Caco-2 (cell line): Measurements from ENCODE around the gene EIF2B5. TPM values are rescaled to one million over a fixed set of nuclear protein-coding genes. Genes with fewer than 3 reads are reported as not detected.

Experiments
- BruUV-seq: library from RNA; stranded (reverse); fragments of 400-500 nt; replicated peaks from 2 replicates; lab custom pipeline; 2021; lab: Mats Ljungman, UMichigan
- CTCF ChIA-PET: fragments of 300-600 bp; sonication (Branson Sonifier 250); formaldehyde crosslinking; loops from one replicate; lab custom pipeline; 2022; ENCODE audit warnings: antibody characterized with exemption; lab: Charles Lee
- POLR2A ChIA-PET: fragments of 300-600 bp; sonication (Branson Sonifier 250); formaldehyde crosslinking; loops from one replicate; lab custom pipeline; 2022; ENCODE audit warnings: antibody characterized with exemption; lab: Charles Lee
- DNase-seq, 2 experiments: peaks; one replicate each; pipeline versions ENCODE4 v3.0.0 to v3.0.0-alpha.2; 2020 to 2022
- H3K27me3 ChIP-seq: replicated peaks from 2 replicates; pipeline ENCODE4 v1.6.0; 2011; ENCODE audit warnings: low read length; ENCODE audit not compliant: control insufficient read depth, insufficient read depth
- H3K36me3 ChIP-seq: 2 replicates; pipeline ENCODE4 v1.5.1; 2011; ENCODE audit warnings: low read length; ENCODE audit not compliant: control insufficient read depth, insufficient read depth
- H3K4me1 ChIP-seq: fragments of 250-450 bp; sonication (Bioruptor Pico); 2 replicates; pipeline ENCODE4 v1.5.1; 2020; ENCODE audit warnings: mild to moderate bottlenecking
- H3K4me3 ChIP-seq: 2 replicates; pipeline ENCODE4 v1.5.1; 2011; ENCODE audit warnings: low read depth, mild to moderate bottlenecking, control low read depth, low read length
- H3K9me3 ChIP-seq: fragments of 250-450 bp; sonication (Bioruptor Pico); 2 replicates; pipeline ENCODE4 v1.5.1; 2020; ENCODE audit warnings: mild to moderate bottlenecking, moderate library complexity
- H3K27ac Mint-ChIP-seq: one replicate; pipeline ENCODE4 v1.8.0; 2022; ENCODE audit warnings: mixed read lengths; ENCODE audit not compliant: unreplicated experiment
- H3K27me3 Mint-ChIP-seq: one replicate; pipeline ENCODE4 v1.8.0; 2022; ENCODE audit warnings: mixed read lengths; ENCODE audit not compliant: insufficient read depth, unreplicated experiment
- H3K36me3 Mint-ChIP-seq: one replicate; pipeline ENCODE4 v1.8.0; 2022; ENCODE audit warnings: mild to moderate bottlenecking, mixed read lengths; ENCODE audit not compliant: insufficient read depth, unreplicated experiment
- H3K4me1 Mint-ChIP-seq: one replicate; pipeline ENCODE4 v1.8.0; 2022; ENCODE audit warnings: low read depth, mixed read lengths; ENCODE audit not compliant: unreplicated experiment
- H3K4me3 Mint-ChIP-seq: one replicate; pipeline ENCODE4 v1.8.0; 2022; ENCODE audit warnings: mild to moderate bottlenecking, moderate library complexity, mixed read lengths; ENCODE audit not compliant: unreplicated experiment
- H3K9me3 Mint-ChIP-seq: one replicate; pipeline ENCODE4 v1.8.0; 2022; ENCODE audit warnings: mixed read lengths; ENCODE audit not compliant: unreplicated experiment
- intact Hi-C: fragments of 100-400 bp; cut with micrococcal nuclease; formaldehyde crosslinking; loops from one replicate; pipeline ENCODE4 v1.10.0; 2022; ENCODE audit not compliant: unreplicated experiment
- total RNA-seq: library from RNA; stranded (reverse); gene quantifications from 2 replicates; pipeline ENCODE4 v1.2.3, GENCODE V29; 2022
- TF ChIP-seq, protein P1 (sequence below), 2 experiments: fragments of 200-600 bp in 1 of 2; IDR thresholded peaks; 1 replicate in 1 of 2; 2 replicates in 1 of 2; pipeline versions ENCODE4 v1.5.1 to v1.8.0; 2011 to 2022; ENCODE audit warnings: antibody characterized with exemption in 1 of 2, control low read depth in 1 of 2, inconsistent platforms in 1 of 2, low read depth in 1 of 2, low read length in 1 of 2, mild to moderate bottlenecking in 1 of 2, moderate library complexity in 1 of 2; ENCODE audit not compliant: insufficient read depth in 1 of 2, severe bottlenecking in 1 of 2, unreplicated experiment in 1 of 2

EIF2B5 gene
- total RNA-seq, 1 experiment from 2014 or later = 43.8 TPM

DNA sequence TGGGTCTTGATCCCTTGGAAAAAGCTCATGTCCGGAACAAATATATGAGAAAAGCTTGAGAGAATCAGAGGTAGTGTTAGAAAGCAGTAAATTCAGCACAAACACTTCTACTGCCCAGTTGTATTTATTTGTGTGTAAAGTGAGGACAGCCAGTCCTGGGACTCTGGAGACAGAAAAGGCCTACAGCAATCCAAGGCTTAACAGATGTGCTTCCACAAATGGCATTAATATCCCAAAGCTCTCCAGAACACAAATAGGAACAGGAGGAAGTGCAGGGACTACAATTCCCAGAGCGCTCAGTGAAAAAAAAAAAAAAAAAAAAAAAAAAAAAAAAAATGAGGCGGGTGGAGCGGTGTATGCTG, 39.1 kb downstream of the EIF2B5 start:
- peaks cover 7% of the 10 kb centered on the region for H3K4me1 Mint-ChIP-seq
- intact Hi-C loops = loop anchor here (1.0 to 5.0 kb wide), 4 partner anchors 11 to 125 kb away; partner anchors contain the start of gene PSMD2
- POLR2A ChIA-PET = interaction anchor here (0.6 to 1.6 kb wide), 2 partner anchors 11 to 608 kb away, joined by 5 to 8 read pairs; partner anchors contain the start of gene ABCF3

DNA sequence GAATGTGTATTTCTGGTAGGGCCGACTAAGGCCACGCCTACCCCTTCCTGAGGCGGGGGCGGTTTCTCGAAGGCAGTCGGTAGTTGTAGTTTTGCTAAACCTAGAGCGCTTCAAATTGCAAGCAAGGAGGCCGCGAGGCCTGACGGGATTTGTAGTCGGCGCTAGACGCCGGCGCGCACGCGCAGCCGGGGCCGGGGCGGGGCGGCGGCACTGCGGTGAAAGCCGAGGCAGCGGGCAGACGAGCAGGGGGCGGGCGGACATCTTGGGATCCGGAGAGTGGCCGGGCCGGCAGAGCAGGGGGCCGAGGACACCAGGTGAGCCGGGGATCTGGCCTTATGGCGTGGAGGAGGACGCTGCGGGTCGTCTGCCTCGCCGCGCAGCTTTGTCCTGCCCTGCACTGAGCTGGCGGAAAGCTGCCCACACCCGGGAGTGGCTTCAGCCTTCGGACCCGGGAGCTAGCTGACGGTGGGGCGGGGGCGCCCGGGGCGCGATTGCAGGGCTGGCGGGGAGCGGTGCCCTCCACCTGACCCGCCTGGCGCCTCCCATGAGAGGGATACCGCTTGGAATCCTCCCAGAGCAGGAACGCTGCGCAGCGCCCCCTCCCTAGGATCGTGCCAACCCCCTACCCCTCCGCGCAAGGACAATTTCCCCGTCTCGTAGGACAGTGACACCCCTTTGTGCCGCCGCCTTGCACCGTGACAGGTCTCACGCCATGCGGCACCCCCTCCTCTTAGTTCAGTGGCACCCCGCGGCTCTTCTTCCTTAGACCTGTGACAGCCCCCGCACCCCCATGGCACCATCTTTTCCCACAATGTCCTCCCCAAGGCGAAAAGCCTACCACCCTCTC, 39.7 kb downstream of the EIF2B5 start, which contains the start of gene AP2M1:
AP2M1 (plus strand) TSS at position 210 of the 847 bp plus-strand sequence. CDS start 2,139 bp downstream, outside the sequence.
- Mint-ChIP-seq H3K9me3 (no peaks in the 10 kb centered on the region), H3K27me3 (no peaks in the 10 kb centered on the region), H3K4me3 (peak within 1 kb of the TSS; percentile 97), H3K4me1 (peaks cover 7% of the 10 kb centered on the region), H3K36me3 (peaks cover 29% of the 10 kb centered on the region), H3K27ac (peak within 1 kb of the TSS; percentile 94)
- Histone ChIP-seq H3K4me3 (peak within 1 kb of the TSS; percentile 88), H3K9me3 (no peaks in the 10 kb centered on the region), H3K4me1 (peaks cover 19% of the 10 kb centered on the region), H3K27me3 (no peaks in the 10 kb centered on the region), H3K36me3 (peaks cover 4% of the 10 kb centered on the region)
- peak; percentile 98 for DNase-seq
- BruUV-seq = no TSS peak
- POLR2A ChIA-PET = interaction anchor here (0.6 to 1.6 kb wide), 2 partner anchors 11 to 608 kb away, joined by 5 to 8 read pairs; partner anchors contain the start of gene ABCF3
- TF ChIP-seq, protein P1, sequence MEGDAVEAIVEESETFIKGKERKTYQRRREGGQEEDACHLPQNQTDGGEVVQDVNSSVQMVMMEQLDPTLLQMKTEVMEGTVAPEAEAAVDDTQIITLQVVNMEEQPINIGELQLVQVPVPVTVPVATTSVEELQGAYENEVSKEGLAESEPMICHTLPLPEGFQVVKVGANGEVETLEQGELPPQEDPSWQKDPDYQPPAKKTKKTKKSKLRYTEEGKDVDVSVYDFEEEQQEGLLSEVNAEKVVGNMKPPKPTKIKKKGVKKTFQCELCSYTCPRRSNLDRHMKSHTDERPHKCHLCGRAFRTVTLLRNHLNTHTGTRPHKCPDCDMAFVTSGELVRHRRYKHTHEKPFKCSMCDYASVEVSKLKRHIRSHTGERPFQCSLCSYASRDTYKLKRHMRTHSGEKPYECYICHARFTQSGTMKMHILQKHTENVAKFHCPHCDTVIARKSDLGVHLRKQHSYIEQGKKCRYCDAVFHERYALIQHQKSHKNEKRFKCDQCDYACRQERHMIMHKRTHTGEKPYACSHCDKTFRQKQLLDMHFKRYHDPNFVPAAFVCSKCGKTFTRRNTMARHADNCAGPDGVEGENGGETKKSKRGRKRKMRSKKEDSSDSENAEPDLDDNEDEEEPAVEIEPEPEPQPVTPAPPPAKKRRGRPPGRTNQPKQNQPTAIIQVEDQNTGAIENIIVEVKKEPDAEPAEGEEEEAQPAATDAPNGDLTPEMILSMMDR (IDR thresholded peaks at IDR 0.05; ENCODE audit: insufficient read depth in 1 of 2, low read depth in 1 of 2, low read length in 1 of 2, severe bottlenecking in 1 of 2, unreplicated experiment in 1 of 2) = no peak
- intact Hi-C loops = loop anchor here (1.0 to 5.0 kb wide), 4 partner anchors 10 to 124 kb away; partner anchors contain the start of gene PSMD2
- CTCF ChIA-PET = interaction anchor here (0.6 to 1.5 kb wide), 4 partner anchors 18 to 75 kb away, joined by 3 to 10 read pairs (median 6); partner anchors contain the start of gene EIF2B5

More for the DNA sequence above, 39.1 kb downstream of the EIF2B5 start:
- peaks cover 35% of the 10 kb centered on the region for H3K36me3 Mint-ChIP-seq
- H3K27me3 Mint-ChIP-seq = no peaks in the 10 kb centered on the region
- no peak overlapping the region for H3K4me3 ChIP-seq
- H3K9me3 Mint-ChIP-seq = no peaks in the 10 kb centered on the region
- no peak for DNase-seq
- BruUV-seq = no TSS peak
- TF ChIP-seq, protein P1 (IDR thresholded peaks at IDR 0.05; ENCODE audit: insufficient read depth in 1 of 2, low read depth in 1 of 2, low read length in 1 of 2, severe bottlenecking in 1 of 2, unreplicated experiment in 1 of 2) = no peak
- peaks cover 19% of the 10 kb centered on the region for H3K4me1 ChIP-seq
- H3K27ac Mint-ChIP-seq = peak overlapping the region; percentile 94
- H3K4me3 Mint-ChIP-seq = peak overlapping the region; percentile 97
- peaks cover 4% of the 10 kb centered on the region; the same call in 1 of the 2 replicates for H3K36me3 ChIP-seq
- no peaks in the 10 kb centered on the region for H3K27me3 ChIP-seq
- H3K9me3 ChIP-seq = no peaks in the 10 kb centered on the region
- CTCF ChIA-PET = interaction anchor here (0.6 to 1.5 kb wide), 4 partner anchors 18 to 76 kb away, joined by 3 to 10 read pairs (median 6); partner anchors contain the start of gene EIF2B5

DNA sequence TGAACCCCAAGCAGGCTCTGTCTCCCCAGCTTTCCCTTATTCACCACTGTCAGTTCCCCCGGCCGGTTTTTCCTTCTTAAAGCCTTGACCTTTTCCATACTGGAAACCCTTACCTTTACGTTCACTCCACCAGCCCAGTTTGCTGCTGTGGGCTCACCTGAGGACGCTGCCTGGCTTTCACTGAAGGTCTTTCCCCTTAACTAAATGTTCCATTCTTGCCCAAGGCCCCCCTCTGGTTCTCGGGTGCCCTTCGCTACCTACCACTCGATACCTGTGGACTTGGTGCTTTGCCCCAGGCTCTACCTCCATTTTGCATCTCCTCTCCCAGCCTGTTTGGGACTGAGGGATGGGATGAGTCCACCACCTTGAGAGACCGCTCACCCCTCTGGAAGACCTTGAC, 40.3 kb downstream of the EIF2B5 start:
- BruUV-seq = no TSS peak
- H3K4me1 ChIP-seq = peaks cover 19% of the 10 kb centered on the region
- Mint-ChIP-seq H3K36me3 (peaks cover 33% of the 10 kb centered on the region), H3K4me1 (peaks cover 7% of the 10 kb centered on the region), H3K4me3 (peak overlapping the region; percentile 97), H3K27me3 (no peaks in the 10 kb centered on the region), H3K9me3 (no peaks in the 10 kb centered on the region), H3K27ac (peak overlapping the region; percentile 94)
- no peak for DNase-seq
- ChIA-PET POLR2A (interaction anchor here (1.6 kb wide), 1 partner anchor 10 kb away, joined by 8 read pairs; the partner anchor contains the start of gene ABCF3), CTCF (interaction anchor here (1.5 kb wide), 1 partner anchor 19 kb away, joined by 3 read pairs; no protein-coding TSS in a partner anchor)
- intact Hi-C loops = loop anchor here (2.0 kb wide), 1 partner anchor 123 kb away; the partner anchor contains the start of gene PSMD2
- H3K36me3 ChIP-seq = peaks cover 6% of the 10 kb centered on the region
- H3K4me3 ChIP-seq = peak overlapping the region; percentile 88
- TF ChIP-seq, protein P1 (IDR thresholded peaks at IDR 0.05; ENCODE audit: insufficient read depth in 1 of 2, low read depth in 1 of 2, low read length in 1 of 2, severe bottlenecking in 1 of 2, unreplicated experiment in 1 of 2) = no peak
- H3K27me3 ChIP-seq = no peaks in the 10 kb centered on the region
- no peaks in the 10 kb centered on the region for H3K9me3 ChIP-seq
